ENCODE results near the gene ATP1B2. TPM values are rescaled to one million over a fixed set of nuclear protein-coding genes. Genes with fewer than 3 reads are reported as not detected.

ATP1B2 gene
- total and polyA plus RNA-seq, 9 of the 15 experiments (the other 6 are each of a cell fraction or from before 2014, with no cell fraction given), result 0.23 to 6.0 (median 0.99) TPM

GRCh38 chr17:7687072-7687907 is 36.6 kb downstream of the ATP1B2 start, which contains the start of gene TP53 (continued):
- TF ChIP-seq ZNF518B (CRISPR knock-in tag; IDR thresholded peaks at IDR 0.05), result no peak
- TF ChIP-seq KLF10 (CRISPR knock-in tag; IDR thresholded peaks at IDR 0.05), result no peak
- TF ChIP-seq HMGXB4 (CRISPR knock-in tag; IDR thresholded peaks at IDR 0.05), result 0 out of 2 replicates have a peak, but pooled peaks have one; percentile 1
- TF ChIP-seq RREB1 (CRISPR knock-in tag; IDR thresholded peaks at IDR 0.05), result no peak
- no peak for TF ChIP-seq TFE3 (CRISPR knock-in tag; IDR thresholded peaks at IDR 0.05)
- no peak for TF ChIP-seq ZNF217 (CRISPR knock-in tag; IDR thresholded peaks at IDR 0.05)
- peak; percentile 73; the same call in 1 of the 2 replicates for TF ChIP-seq ZNF511 (CRISPR knock-in tag; IDR thresholded peaks at IDR 0.05)
- no peak for TF ChIP-seq MITF (IDR thresholded peaks at IDR 0.05)
- TF ChIP-seq ZBTB7A (IDR thresholded peaks at IDR 0.05; ENCODE audit: borderline replicate concordance, control insufficient read depth, low read depth, low read length), result no peak
- no peak for TF ChIP-seq NFATC3 (IDR thresholded peaks at IDR 0.05)
- TF ChIP-seq STAT5A (IDR thresholded peaks at IDR 0.05; ENCODE audit: borderline replicate concordance, low read length), result peak; percentile 10; the same call in 1 of the 2 replicates
